Body of pancreas (tissue), 4 donors: ENCODE data around the gene CDH20.

Experiments used
- POLR2A ChIP-seq, 3 donors: fragments of 450-650 bp; IDR thresholded peaks; one replicate each; pipeline ENCODE4 v1.6.1; 2016; ENCODE audit warnings: antibody characterized with exemption in 3 of 3, mild to moderate bottlenecking in 2 of 3
- TF ChIP-seq, protein P1 (sequence below), 7 experiments: fragments of 450-650 bp in 4 of 7; fragments of 200-600 bp in 3 of 7; sonication (generic) in 3 of 7; IDR thresholded peaks; one replicate each; pipeline ENCODE4 v1.5.1; 2016 to 2019; ENCODE audit warnings: antibody characterized with exemption in 7 of 7

GRCh38 chr18:61413396-61413795, 80.2 kb downstream of the CDH20 start:
- TF ChIP-seq, protein P1, sequence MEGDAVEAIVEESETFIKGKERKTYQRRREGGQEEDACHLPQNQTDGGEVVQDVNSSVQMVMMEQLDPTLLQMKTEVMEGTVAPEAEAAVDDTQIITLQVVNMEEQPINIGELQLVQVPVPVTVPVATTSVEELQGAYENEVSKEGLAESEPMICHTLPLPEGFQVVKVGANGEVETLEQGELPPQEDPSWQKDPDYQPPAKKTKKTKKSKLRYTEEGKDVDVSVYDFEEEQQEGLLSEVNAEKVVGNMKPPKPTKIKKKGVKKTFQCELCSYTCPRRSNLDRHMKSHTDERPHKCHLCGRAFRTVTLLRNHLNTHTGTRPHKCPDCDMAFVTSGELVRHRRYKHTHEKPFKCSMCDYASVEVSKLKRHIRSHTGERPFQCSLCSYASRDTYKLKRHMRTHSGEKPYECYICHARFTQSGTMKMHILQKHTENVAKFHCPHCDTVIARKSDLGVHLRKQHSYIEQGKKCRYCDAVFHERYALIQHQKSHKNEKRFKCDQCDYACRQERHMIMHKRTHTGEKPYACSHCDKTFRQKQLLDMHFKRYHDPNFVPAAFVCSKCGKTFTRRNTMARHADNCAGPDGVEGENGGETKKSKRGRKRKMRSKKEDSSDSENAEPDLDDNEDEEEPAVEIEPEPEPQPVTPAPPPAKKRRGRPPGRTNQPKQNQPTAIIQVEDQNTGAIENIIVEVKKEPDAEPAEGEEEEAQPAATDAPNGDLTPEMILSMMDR (IDR thresholded peaks at IDR 0.05), result no peak
- TF ChIP-seq POLR2A (IDR thresholded peaks at IDR 0.05), result no peak
